BJ (cell line): ENCODE data around the gene MRPL10. TPM values are rescaled to one million over a fixed set of nuclear protein-coding genes. Genes with fewer than 3 reads are reported as not detected.

Source experiments
- CTCF ChIA-PET: fragments of 350-600 bp; formaldehyde crosslinking; extraction: SDS; loops from one replicate; lab custom pipeline; 2021; ENCODE audit warnings: antibody characterized with exemption, inconsistent platforms; lab: Yijun Ruan, JAX
- POLR2A ChIA-PET: fragments of 300-600 bp; sonication (Branson Sonifier 250); formaldehyde crosslinking; extraction: SDS; loops from one replicate; lab custom pipeline; 2021; ENCODE audit warnings: antibody characterized with exemption; lab: Charles Lee
- DNase-seq: peaks from one replicate; pipeline ENCODE4 v3.0.0-alpha.2; 2011; ENCODE audit warnings: low read depth
- H3K27me3 ChIP-seq: 2 replicates; pipeline ENCODE4 v1.6.0; 2011; ENCODE audit warnings: low read length; ENCODE audit not compliant: control insufficient read depth, insufficient read depth
- H3K36me3 ChIP-seq: 2 replicates; pipeline ENCODE4 v1.5.1; 2011; ENCODE audit warnings: low read length; ENCODE audit not compliant: control insufficient read depth, insufficient read depth
- H3K4me3 ChIP-seq: 2 replicates; pipeline ENCODE4 v1.5.1; 2011; ENCODE audit warnings: low read depth, mild to moderate bottlenecking, control low read depth, low read length
- CTCF ChIP-seq: IDR thresholded peaks from 2 replicates; pipeline ENCODE4 v1.5.1; 2011; ENCODE audit warnings: low read depth, mild to moderate bottlenecking, control low read depth, inconsistent platforms, low read length, moderate library complexity; ENCODE audit not compliant: insufficient read depth
- polyA plus RNA-seq: library from polyadenylated mRNA; depleted of rRNA; stranded (reverse); fragments of >200 nt; gene quantifications from 2 replicates; pipeline ENCODE4 v1.2.3, GENCODE V29; 2011

The MRPL10 gene
- polyA plus RNA-seq, 1 experiment, result 59.2 TPM

GRCh38 chr17:47792457-47792856, 38.9 kb downstream of the MRPL10 start:
- peaks cover 22% of the 10 kb centered on the region for H3K27me3 ChIP-seq
- CTCF ChIA-PET, result interaction anchor here (0.9 to 4.3 kb wide), 2 partner anchors 11 to 49 kb away, joined by 4 to 23 read pairs; partner anchors contain the start of gene SCRN2
- TF ChIP-seq CTCF, result no peak

GRCh38 chr17:47791025-47791424, 40.3 kb downstream of the MRPL10 start:
- Histone ChIP-seq H3K27me3 (peaks cover 22% of the 10 kb centered on the region), H3K4me3 (no peak overlapping the region), H3K36me3 (no peaks in the 10 kb centered on the region)
- POLR2A ChIA-PET, result no interaction called here
- TF ChIP-seq CTCF, result no peak
- CTCF ChIA-PET, result interaction anchor here (4.3 kb wide), 1 partner anchor 12 kb away, joined by 23 read pairs; no protein-coding TSS in a partner anchor
- DNase-seq, result no peak

More at GRCh38 chr17:47792457-47792856, 38.9 kb downstream of the MRPL10 start:
- Histone ChIP-seq H3K4me3 (no peak overlapping the region), H3K36me3 (no peaks in the 10 kb centered on the region)
- no peak for DNase-seq
- POLR2A ChIA-PET, result no interaction called here

GRCh38 chr17:47789611-47790561, 41.5 kb downstream of the MRPL10 start:
- no peak for DNase-seq
- peaks cover 22% of the 10 kb centered on the region for H3K27me3 ChIP-seq
- H3K36me3 ChIP-seq, result no peaks in the 10 kb centered on the region
- ChIA-PET CTCF (interaction anchor here (0.6 to 1.1 kb wide), 17 partner anchors 8 to 128 kb away, joined by 3 to 9 read pairs (median 4); no protein-coding TSS in a partner anchor), POLR2A (no interaction called here)
- H3K4me3 ChIP-seq, result peak overlapping the region; percentile 31
- TF ChIP-seq CTCF, result peak; percentile 58

- DNase-seq, result no peak
- ChIA-PET CTCF (interaction anchor here (1.0 to 1.9 kb wide), 7 partner anchors 10 to 57 kb away, joined by 3 to 6 read pairs (median 3); no protein-coding TSS in a partner anchor), POLR2A (no interaction called here)
- Histone ChIP-seq H3K27me3 (peaks cover 12% of the 10 kb centered on the region), H3K4me3 (no peak overlapping the region), H3K36me3 (no peaks in the 10 kb centered on the region)
- no peak for TF ChIP-seq CTCF
These were observed 45.7 kb downstream of the MRPL10 start for GRCh38 chr17:47785538-47786123.

GRCh38 chr17:47781397-47781796, 49.9 kb downstream of the MRPL10 start:
- no peak for DNase-seq
- ChIA-PET CTCF (interaction anchor here (1.4 kb wide), 1 partner anchor 9 kb away, joined by 3 read pairs; no protein-coding TSS in a partner anchor), POLR2A (no interaction called here)
- H3K4me3 ChIP-seq, result no peak overlapping the region
- no peaks in the 10 kb centered on the region for H3K36me3 ChIP-seq
- no peak for TF ChIP-seq CTCF
- peaks cover 13% of the 10 kb centered on the region for H3K27me3 ChIP-seq
